Ascending aorta (tissue), 2 donors: Measurements from ENCODE around the gene NR2F1. TPM values are rescaled to one million over a fixed set of nuclear protein-coding genes. Genes with fewer than 3 reads are reported as not detected.

ENCODE experiments used
- DNase-seq, 2 donors: peaks; one replicate each; pipeline ENCODE4 v3.0.0-alpha.2; 2019; ENCODE audit warnings: low spot score in 2 of 2
- H3K27ac ChIP-seq, 2 donors: fragments of 200-600 bp; sonication (generic); one replicate each; pipeline ENCODE4 v1.5.1; 2016 to 2017; ENCODE audit warnings: mild to moderate bottlenecking in 1 of 2
- H3K27me3 ChIP-seq: fragments of 200-600 bp; sonication (generic); one replicate; pipeline ENCODE4 v1.5.1; 2017
- H3K36me3 ChIP-seq, 2 donors: fragments of 200-600 bp; sonication (generic); one replicate each; pipeline ENCODE4 v1.5.1; 2016
- H3K4me1 ChIP-seq, 2 donors: fragments of 200-600 bp; sonication (generic); one replicate each; pipeline ENCODE4 v1.5.1; 2016 to 2017; ENCODE audit warnings: mild to moderate bottlenecking in 1 of 2
- H3K4me3 ChIP-seq, 2 donors: fragments of 200-600 bp; sonication (generic); one replicate each; pipeline ENCODE4 v1.5.1; 2016 to 2017; ENCODE audit warnings: mild to moderate bottlenecking in 1 of 2
- H3K9me3 ChIP-seq, 2 donors: fragments of 200-600 bp; sonication (generic); one replicate each; pipeline ENCODE4 v1.5.1; 2016
- intact Hi-C: fragments of 100-400 bp; cut with DNase I; formaldehyde crosslinking; loops from one replicate; pipeline ENCODE4 v1.15.1; 2023
- total RNA-seq: library from RNA; depleted of rRNA; stranded (reverse); fragments of >200 nt; gene quantifications from one replicate; pipeline ENCODE4 v1.1.0, GENCODE V29; 2016
- TF ChIP-seq, protein P1 (sequence below), 3 experiments: fragments of 200-600 bp in 2 of 3; fragments of 450-650 bp in 1 of 3; sonication (generic) in 2 of 3; IDR thresholded peaks; one replicate each; pipeline ENCODE4 v1.5.1; 2016 to 2019; ENCODE audit warnings: antibody characterized with exemption in 3 of 3, mild to moderate bottlenecking in 1 of 3, moderate library complexity in 1 of 3

Gene NR2F1
- total RNA-seq, 1 donor from 2014 or later, result 8.0 TPM

DNA sequence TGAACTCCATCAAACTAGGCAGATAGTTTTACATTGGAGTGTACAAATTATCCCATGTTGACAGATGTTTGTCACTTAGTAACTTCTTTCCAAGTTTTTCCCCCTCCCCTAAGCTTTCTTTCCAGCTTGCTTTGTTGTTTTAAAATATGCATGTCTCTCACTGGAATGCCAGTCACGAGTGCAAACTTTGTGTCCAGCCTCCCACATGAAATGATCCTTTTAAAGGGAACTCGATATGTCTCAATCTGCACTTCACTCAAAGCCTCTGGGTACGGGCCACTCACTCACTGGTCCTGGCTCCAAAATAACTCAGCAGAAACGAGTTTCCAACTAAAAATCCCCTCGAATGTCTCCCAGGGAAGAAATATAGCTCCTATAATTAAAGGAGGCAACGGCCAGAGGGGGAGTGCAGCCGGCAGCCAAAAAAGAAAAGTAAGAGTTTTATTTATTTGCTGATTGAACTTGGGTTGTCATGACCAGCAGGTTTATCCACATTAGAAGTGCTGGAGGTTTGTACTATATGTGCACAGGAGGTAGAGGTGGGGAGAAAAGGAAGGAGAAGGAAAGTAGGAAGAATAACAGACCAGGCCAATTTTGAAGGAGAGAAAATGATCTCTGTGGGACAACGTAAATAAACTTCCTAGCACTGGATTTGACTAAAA, 17.5 kb downstream of the NR2F1 start:
- intact Hi-C loops, result no loop called here
- peaks cover 0 to 2% of the 10 kb centered on the region in 2 donors for H3K4me1 ChIP-seq
- H3K27me3 ChIP-seq, result peaks cover 30% of the 10 kb centered on the region
- no peak for DNase-seq
- TF ChIP-seq, protein P1, sequence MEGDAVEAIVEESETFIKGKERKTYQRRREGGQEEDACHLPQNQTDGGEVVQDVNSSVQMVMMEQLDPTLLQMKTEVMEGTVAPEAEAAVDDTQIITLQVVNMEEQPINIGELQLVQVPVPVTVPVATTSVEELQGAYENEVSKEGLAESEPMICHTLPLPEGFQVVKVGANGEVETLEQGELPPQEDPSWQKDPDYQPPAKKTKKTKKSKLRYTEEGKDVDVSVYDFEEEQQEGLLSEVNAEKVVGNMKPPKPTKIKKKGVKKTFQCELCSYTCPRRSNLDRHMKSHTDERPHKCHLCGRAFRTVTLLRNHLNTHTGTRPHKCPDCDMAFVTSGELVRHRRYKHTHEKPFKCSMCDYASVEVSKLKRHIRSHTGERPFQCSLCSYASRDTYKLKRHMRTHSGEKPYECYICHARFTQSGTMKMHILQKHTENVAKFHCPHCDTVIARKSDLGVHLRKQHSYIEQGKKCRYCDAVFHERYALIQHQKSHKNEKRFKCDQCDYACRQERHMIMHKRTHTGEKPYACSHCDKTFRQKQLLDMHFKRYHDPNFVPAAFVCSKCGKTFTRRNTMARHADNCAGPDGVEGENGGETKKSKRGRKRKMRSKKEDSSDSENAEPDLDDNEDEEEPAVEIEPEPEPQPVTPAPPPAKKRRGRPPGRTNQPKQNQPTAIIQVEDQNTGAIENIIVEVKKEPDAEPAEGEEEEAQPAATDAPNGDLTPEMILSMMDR (IDR thresholded peaks at IDR 0.05), result no peak
- no peaks in the 10 kb centered on the region for H3K36me3 ChIP-seq
- H3K27ac ChIP-seq, result no peak overlapping the region
- no peak overlapping the region for H3K4me3 ChIP-seq
- H3K9me3 ChIP-seq, result no peaks in the 10 kb centered on the region

DNA sequence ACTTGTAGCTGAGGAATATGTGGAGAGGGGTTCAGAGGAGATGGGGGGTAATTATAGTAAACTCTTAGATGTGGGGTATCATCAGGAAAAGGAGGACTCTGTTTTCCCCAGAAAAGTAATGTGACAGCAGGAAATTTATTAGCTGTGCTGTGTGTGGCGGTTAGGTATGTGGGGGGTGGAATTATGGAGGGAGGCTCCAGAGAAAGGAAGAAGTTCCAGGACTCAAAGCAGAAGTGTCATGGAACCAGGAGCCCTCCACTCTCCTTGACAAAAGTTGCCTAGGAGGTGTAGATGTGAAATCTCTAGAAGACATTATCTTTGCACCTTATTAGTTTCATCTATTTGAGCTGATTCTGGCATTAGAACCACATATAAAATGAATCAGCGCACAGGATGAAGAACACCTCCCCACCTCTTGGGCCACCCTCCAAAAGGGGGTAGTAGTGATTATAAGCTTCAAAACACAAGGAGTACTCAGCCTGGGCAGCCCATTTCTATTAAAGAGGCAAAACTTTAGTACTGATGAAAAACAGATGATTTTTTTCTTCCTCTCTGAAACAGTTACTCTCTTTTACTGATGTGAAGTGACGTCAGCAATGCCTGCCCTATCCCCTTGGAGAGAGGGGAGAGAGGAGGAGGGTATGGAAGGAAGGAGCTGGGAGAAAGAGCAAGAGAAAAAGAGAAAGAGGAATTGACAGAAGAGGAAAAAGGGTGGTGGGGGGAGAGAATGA, 18.2 kb downstream of the NR2F1 start:
- peaks cover 32% of the 10 kb centered on the region for H3K27me3 ChIP-seq

DNA sequence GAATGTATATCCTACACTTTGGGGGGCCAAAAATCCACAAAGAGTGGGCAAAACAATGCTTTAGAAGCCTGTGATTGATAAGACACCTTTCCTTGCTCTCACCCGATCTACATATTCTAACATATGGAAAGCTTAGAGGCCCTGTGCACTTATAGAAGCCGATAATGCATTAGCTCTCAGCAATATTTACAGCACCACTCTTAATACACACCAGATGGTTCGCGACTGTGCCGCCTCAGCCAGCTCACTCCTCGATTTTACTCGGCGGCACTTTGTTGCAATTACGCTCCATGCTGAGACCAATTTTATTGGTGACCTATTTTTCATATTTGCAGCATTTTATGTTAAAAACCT, 18.8 kb downstream of the NR2F1 start:
- Histone ChIP-seq H3K36me3 (no peaks in the 10 kb centered on the region), H3K27ac (no peak overlapping the region), H3K9me3 (no peaks in the 10 kb centered on the region), H3K27me3 (peaks cover 32% of the 10 kb centered on the region), H3K4me1 (peaks cover 0 to 2% of the 10 kb centered on the region in 2 donors), H3K4me3 (no peak overlapping the region)
- no peak for DNase-seq
- intact Hi-C loops, result no loop called here
- TF ChIP-seq, protein P1 (IDR thresholded peaks at IDR 0.05), result no peak

More for the DNA sequence above, 18.2 kb downstream of the NR2F1 start:
- Histone ChIP-seq H3K4me3 (no peak overlapping the region), H3K4me1 (peaks cover 0 to 2% of the 10 kb centered on the region in 2 donors), H3K9me3 (no peaks in the 10 kb centered on the region), H3K27ac (no peak overlapping the region), H3K36me3 (no peaks in the 10 kb centered on the region)
- TF ChIP-seq, protein P1 (IDR thresholded peaks at IDR 0.05), result no peak
- intact Hi-C loops, result no loop called here
- DNase-seq, result no peak

DNA sequence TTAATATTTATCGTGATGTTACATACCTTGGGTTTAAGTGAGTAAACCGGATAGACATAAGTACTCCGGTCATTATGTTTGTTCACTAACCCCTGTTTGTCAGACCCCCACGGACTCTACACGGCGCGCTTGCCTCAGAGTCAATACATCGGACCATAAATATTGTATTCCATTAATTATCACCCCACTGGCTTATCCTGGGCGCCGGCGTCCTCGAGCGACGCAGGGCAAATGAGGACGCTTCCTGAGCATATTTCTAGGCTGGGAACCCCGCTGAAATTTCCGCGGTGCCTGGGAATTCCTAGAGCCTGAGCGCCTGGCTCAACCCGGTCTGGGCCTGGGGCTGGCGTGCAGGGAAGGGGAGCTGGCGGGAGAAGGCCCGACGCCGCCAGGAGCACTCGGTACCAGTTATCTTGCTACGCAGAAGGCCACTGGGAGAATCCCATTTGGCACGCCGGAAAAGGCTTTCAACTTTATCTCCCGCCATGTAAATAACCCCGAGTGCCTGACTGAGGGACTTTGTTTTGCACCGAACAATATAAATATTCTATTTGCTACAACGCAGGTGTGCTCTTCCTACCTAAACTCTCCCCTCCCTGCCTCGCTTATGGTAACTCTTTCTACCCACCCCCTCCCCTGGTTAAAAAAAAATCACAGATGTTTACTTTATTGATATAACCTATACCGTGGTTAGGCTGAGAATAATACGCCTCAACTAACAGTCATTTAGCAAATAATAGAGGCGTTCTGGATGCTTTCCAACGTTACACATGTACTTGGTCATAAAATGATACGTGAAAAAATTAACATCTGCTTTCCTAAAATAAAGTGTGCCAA, 19.4 kb downstream of the NR2F1 start:
- no peak overlapping the region for H3K4me3 ChIP-seq
- intact Hi-C loops, result no loop called here

DNA sequence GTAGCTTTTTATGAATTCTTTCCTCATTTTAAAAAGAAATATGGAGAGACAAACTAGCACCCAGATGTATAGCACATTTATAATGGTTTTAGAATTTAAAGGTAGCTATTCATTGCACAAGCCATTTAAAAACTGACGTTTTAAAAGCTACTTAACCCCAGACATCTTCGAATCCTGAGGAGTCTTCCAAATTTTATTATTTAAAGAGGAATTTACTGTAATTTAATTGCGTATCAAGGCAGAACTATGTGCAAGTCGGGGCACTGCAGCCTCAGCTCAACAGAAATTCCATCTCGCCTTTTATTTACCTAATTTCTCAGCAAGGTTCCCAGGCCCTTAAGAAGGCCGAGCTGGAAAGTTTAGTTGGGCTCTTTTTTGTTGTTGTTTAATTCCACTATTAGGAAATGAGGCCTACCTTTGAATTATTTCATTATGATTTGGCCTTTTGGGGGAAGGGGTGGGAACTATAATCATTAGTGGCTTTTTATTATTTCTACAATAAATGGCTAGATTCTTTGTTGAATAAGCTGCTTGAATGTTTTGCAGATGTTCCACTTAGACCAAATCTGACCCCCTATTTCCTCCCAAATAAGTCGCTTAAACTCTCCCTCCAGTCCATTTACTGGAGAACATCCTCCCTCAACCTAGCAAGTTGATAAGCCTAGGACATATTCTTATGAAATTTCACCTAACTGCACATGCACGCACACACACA, 20.2 kb downstream of the NR2F1 start:
- DNase-seq, result no peak
- peaks cover 2 to 5% of the 10 kb centered on the region in 2 donors for H3K4me1 ChIP-seq
- peaks cover 37% of the 10 kb centered on the region for H3K27me3 ChIP-seq
- H3K4me3 ChIP-seq, result no peak overlapping the region
- H3K9me3 ChIP-seq, result no peaks in the 10 kb centered on the region
- TF ChIP-seq, protein P1 (IDR thresholded peaks at IDR 0.05), result no peak
- H3K36me3 ChIP-seq, result no peaks in the 10 kb centered on the region
- H3K27ac ChIP-seq, result no peak overlapping the region
- intact Hi-C loops, result no loop called here

More for the DNA sequence above, 19.4 kb downstream of the NR2F1 start:
- no peaks in the 10 kb centered on the region for H3K9me3 ChIP-seq
- DNase-seq, result no peak
- no peak overlapping the region for H3K27ac ChIP-seq
- TF ChIP-seq, protein P1 (IDR thresholded peaks at IDR 0.05), result no peak
- H3K4me1 ChIP-seq, result peaks cover 2% of the 10 kb centered on the region in 2 donors
- no peaks in the 10 kb centered on the region for H3K36me3 ChIP-seq
- peaks cover 29% of the 10 kb centered on the region for H3K27me3 ChIP-seq
